H1 (cell line): ENCODE measurements around the gene PNPLA1. TPM values are rescaled to one million over a fixed set of nuclear protein-coding genes. Genes with fewer than 3 reads are reported as not detected.

Source experiments
- CTCF ChIA-PET: fragments of 300-600 bp; sonication (Branson Sonifier 250); formaldehyde crosslinking; loops from one replicate; lab custom pipeline; 2021; ENCODE audit not compliant: partially characterized antibody; lab: Charles Lee
- POLR2A ChIA-PET: fragments of 300-600 bp; sonication (Branson Sonifier 250); formaldehyde crosslinking; loops from one replicate; lab custom pipeline; 2021; ENCODE audit warnings: inconsistent platforms; ENCODE audit not compliant: partially characterized antibody; lab: Charles Lee
- DNase-seq, 2 experiments: peaks; one replicate each; pipeline versions ENCODE4 v3.0.0 to v3.0.0-alpha.2; 2010 to 2022; ENCODE audit warnings: low spot score in 2 of 2, low read depth in 1 of 2, mixed read lengths in 1 of 2
- FAIRE-seq: peaks from 2 replicates; lab custom pipeline; 2011; peaks lifted over from hg19 to GRCh38; lab: Jason Lieb, UNC
- H2AFZ ChIP-seq: 2 replicates; pipeline ENCODE4 v1.8.1; 2012; ENCODE audit warnings: low read length, inconsistent platforms
- H2AK5ac ChIP-seq: 2 replicates; pipeline ENCODE4 v1.6.1; 2013; ENCODE audit warnings: low read depth, low read length
- H2BK120ac ChIP-seq: replicated peaks from 2 replicates; pipeline ENCODE3; 2013; ENCODE audit warnings: low read depth, low read length, inconsistent platforms
- H2BK12ac ChIP-seq: 2 replicates; pipeline ENCODE4 v1.6.1; 2013; ENCODE audit warnings: low read depth, low read length
- H2BK15ac ChIP-seq: 2 replicates; pipeline ENCODE4 v1.6.1; 2013; ENCODE audit warnings: low read length
- H2BK20ac ChIP-seq: 2 replicates; pipeline ENCODE4 v1.6.1; 2013; ENCODE audit warnings: low read length
- H2BK5ac ChIP-seq: 2 replicates; pipeline ENCODE4 v1.6.1; 2013; ENCODE audit warnings: low read depth, low read length
- H3K14ac ChIP-seq: 2 replicates; pipeline ENCODE4 v1.6.1; 2013; ENCODE audit warnings: inconsistent platforms; ENCODE audit not compliant: insufficient read length
- H3K18ac ChIP-seq: 2 replicates; pipeline ENCODE4 v1.6.1; 2013; ENCODE audit warnings: low read length; ENCODE audit errors: extremely low read depth
- H3K23ac ChIP-seq: 2 replicates; pipeline ENCODE4 v1.6.1; 2013; ENCODE audit warnings: inconsistent platforms; ENCODE audit not compliant: insufficient read length
- H3K23me2 ChIP-seq: 2 replicates; pipeline ENCODE4 v1.6.1; 2013; ENCODE audit warnings: low read depth, low read length
- H3K27ac ChIP-seq: 2 replicates; pipeline ENCODE4 v1.6.1; 2011; ENCODE audit warnings: low read depth, low read length, inconsistent platforms
- H3K27me3 ChIP-seq, 4 experiments: replicated peaks in 1 of 4; 1 replicate in 1 of 4; 2 replicates in 3 of 4; pipeline versions ENCODE4 v1.6.1 to v1.8.1; 2011 to 2013; ENCODE audit warnings: low read length in 3 of 4, mild to moderate bottlenecking in 3 of 4, inconsistent platforms in 2 of 4, mixed read lengths in 2 of 4, moderate library complexity in 1 of 4; ENCODE audit not compliant: control insufficient read depth in 3 of 4, insufficient read depth in 3 of 4; ENCODE audit errors: extremely low read depth in 1 of 4
- H3K36me3 ChIP-seq, 4 experiments: 2 replicates each; pipeline versions ENCODE4 v1.6.1 to v1.8.1; 2011 to 2013; ENCODE audit warnings: mild to moderate bottlenecking in 4 of 4, low read length in 3 of 4, moderate library complexity in 2 of 4, control low read depth in 1 of 4, inconsistent platforms in 1 of 4; ENCODE audit not compliant: insufficient read depth in 4 of 4, control insufficient read depth in 2 of 4
- H3K4ac ChIP-seq: replicated peaks from 2 replicates; pipeline ENCODE3; 2013; ENCODE audit warnings: low read length, low read depth, mixed read lengths, inconsistent platforms; ENCODE audit not compliant: insufficient read length
- H3K4me1 ChIP-seq, 4 experiments: replicated peaks in 1 of 4; 1 replicate in 1 of 4; 2 replicates in 3 of 4; pipeline versions ENCODE4 v1.6.1 to v1.8.1; 2011 to 2013; ENCODE audit warnings: low read length in 3 of 4, inconsistent platforms in 2 of 4, mixed read lengths in 1 of 4; ENCODE audit not compliant: insufficient read depth in 4 of 4, control insufficient read depth in 3 of 4
- H3K4me2 ChIP-seq, 2 experiments: 2 replicates each; pipeline versions ENCODE4 v1.6.1 to v1.8.1; 2011 to 2013; ENCODE audit warnings: low read depth in 2 of 2, low read length in 2 of 2, control low read depth in 1 of 2, inconsistent platforms in 1 of 2, mild to moderate bottlenecking in 1 of 2; ENCODE audit not compliant: insufficient read depth in 1 of 2
- H3K4me3 ChIP-seq, 4 experiments: fragments of 200-600, 300-600 bp in 1 of 4; sonication (generic), shearing (Covaris generic), sonication (Bioruptor Twin) in 1 of 4; 2 replicates each; pipeline versions ENCODE4 v1.5.1 to v1.8.1; 2011 to 2016; ENCODE audit warnings: low read length in 4 of 4, low read depth in 3 of 4, control low read depth in 2 of 4, inconsistent platforms in 2 of 4, mild to moderate bottlenecking in 2 of 4, mixed read lengths in 1 of 4, moderate library complexity in 1 of 4; ENCODE audit not compliant: insufficient read depth in 2 of 4; ENCODE audit errors: extremely low read depth in 1 of 4
- H3K56ac ChIP-seq: replicated peaks from 2 replicates; pipeline ENCODE3; 2013; ENCODE audit warnings: low read depth, mild to moderate bottlenecking, mixed read lengths, low read length, inconsistent platforms; ENCODE audit not compliant: insufficient read length
- H3K79me1 ChIP-seq: 2 replicates; pipeline ENCODE4 v1.6.1; 2013; ENCODE audit warnings: low read depth, low read length, control low read depth
- H3K79me2 ChIP-seq, 2 experiments: 2 replicates each; pipeline versions ENCODE4 v1.6.1 to v1.8.1; 2012 to 2013; ENCODE audit warnings: low read length in 2 of 2, mild to moderate bottlenecking in 2 of 2, inconsistent platforms in 1 of 2; ENCODE audit not compliant: insufficient read depth in 2 of 2, control insufficient read depth in 1 of 2
- H3K9ac ChIP-seq, 4 experiments: replicated peaks in 1 of 4; 1 replicate in 1 of 4; 2 replicates in 3 of 4; pipeline versions ENCODE4 v1.6.1 to v1.8.1; 2011 to 2013; ENCODE audit warnings: low read depth in 3 of 4, low read length in 3 of 4, control low read depth in 2 of 4, mild to moderate bottlenecking in 2 of 4, moderate library complexity in 2 of 4, inconsistent platforms in 1 of 4; ENCODE audit errors: extremely low read depth in 1 of 4
- H3K9me3 ChIP-seq, 2 experiments: 2 replicates each; pipeline versions ENCODE4 v1.6.1 to v1.8.1; 2012 to 2013; ENCODE audit warnings: mild to moderate bottlenecking in 2 of 2, moderate library complexity in 2 of 2, control low read depth in 1 of 2, inconsistent platforms in 1 of 2, low read depth in 1 of 2, low read length in 1 of 2, mixed read lengths in 1 of 2; ENCODE audit not compliant: insufficient read depth in 2 of 2
- H4K20me1 ChIP-seq, 2 experiments: replicated peaks in 1 of 2; 2 replicates each; pipeline versions ENCODE3 to v1.8.1; 2011 to 2013; ENCODE audit warnings: inconsistent platforms in 2 of 2, low read length in 2 of 2, mild to moderate bottlenecking in 1 of 2; ENCODE audit not compliant: insufficient read depth in 2 of 2, control insufficient read depth in 1 of 2
- H4K5ac ChIP-seq: 2 replicates; pipeline ENCODE4 v1.6.1; 2013; ENCODE audit warnings: low read length, low read depth, mixed read lengths, inconsistent platforms; ENCODE audit not compliant: insufficient read length
- H4K8ac ChIP-seq: 2 replicates; pipeline ENCODE4 v1.8.0; 2013; ENCODE audit warnings: mild to moderate bottlenecking, moderate library complexity, low read length, inconsistent platforms; ENCODE audit not compliant: insufficient read depth; ENCODE audit errors: extremely low read depth
- H4K91ac ChIP-seq: replicated peaks from 2 replicates; pipeline ENCODE3; 2013; ENCODE audit warnings: low read length, mixed read lengths, inconsistent platforms; ENCODE audit not compliant: insufficient read length
- EGR1 ChIP-seq: IDR thresholded peaks from 2 replicates; pipeline ENCODE4 v1.6.1; 2011; ENCODE audit warnings: low read depth, low read length, borderline replicate concordance
- GTF2F1 ChIP-seq: IDR thresholded peaks from 2 replicates; pipeline ENCODE4 v1.6.1; 2012; ENCODE audit warnings: low read depth, low read length, improper control_type of control experiment, borderline replicate concordance
- SP2 ChIP-seq: IDR thresholded peaks from 2 replicates; pipeline ENCODE4 v1.6.1; 2012; ENCODE audit warnings: mild to moderate bottlenecking, low read length, inconsistent platforms
- WGBS, 2 experiments: shearing (Covaris generic) in 1 of 2; methylation state at CpG; one replicate each; pipeline versions ENCODE4 v1.1.6 to v1.1.7; 2013 to 2015; ENCODE audit warnings: low lambda C conversion rate in 2 of 2, mixed read lengths in 2 of 2, inconsistent platforms in 1 of 2, low coverage in 1 of 2, missing lambda C conversion rate in 1 of 2; ENCODE audit not compliant: insufficient replicate concordance in 2 of 2, insufficient coverage in 1 of 2, insufficient read length in 1 of 2; ENCODE audit errors: extremely low coverage in 1 of 2, missing lambda C conversion rate in 1 of 2; 5-methylcytosine and 5-hydroxymethylcytosine counted together
- polyA plus RNA-seq, 7 experiments: library from polyadenylated mRNA; depleted of rRNA in 3 of 7; stranded (reverse) in 5 of 7; unstranded in 2 of 7; fragments of >200 nt in 5 of 7; fragments of 200-250 nt in 2 of 7; gene quantifications; 1 replicate in 5 of 7; 2 replicates in 1 of 7; 4 replicates in 1 of 7; pipeline versions ENCODE4 v1.2.1 to v1.2.3, GENCODE V29; 2011 to 2013; ENCODE audit warnings: missing spikeins in 2 of 7, mixed read lengths in 2 of 7
- total RNA-seq: library from RNA; stranded (reverse); fragmentation: NEBNext Ultra II Directional; extraction: Animal tissue kit (Norgen Biotek cat#: 25700); gene quantifications from 2 replicates; pipeline ENCODE4 v1.2.1, GENCODE V29; 2021
- TF ChIP-seq, protein P1 (sequence below): IDR thresholded peaks from 2 replicates; pipeline ENCODE4 v1.6.1; 2012; ENCODE audit warnings: inconsistent platforms

Gene PNPLA1
- total and polyA plus RNA-seq, 2 of the 8 experiments (the other 6 are each of a cell fraction or from before 2014, with no cell fraction given), result not detected

DNA sequence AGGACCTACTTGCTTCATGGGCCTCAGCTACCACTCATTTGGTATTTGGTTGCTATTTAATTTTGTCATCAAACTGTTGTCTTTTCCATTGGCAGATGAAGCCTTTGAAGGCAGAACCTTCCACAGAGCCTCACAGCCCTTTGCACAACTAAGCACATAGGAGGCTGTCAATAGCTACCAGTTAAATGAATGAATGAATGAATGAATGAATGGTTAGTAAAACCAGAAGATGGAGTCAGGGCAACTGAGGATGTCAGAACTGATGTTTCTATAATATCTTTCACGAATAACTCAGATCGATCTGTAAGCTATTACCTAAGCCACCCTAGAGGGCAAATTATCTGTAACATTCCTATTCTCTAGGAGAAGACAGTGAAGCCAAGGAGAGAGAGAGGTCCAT is 47.8 kb downstream of the PNPLA1 start:
- Histone ChIP-seq H3K79me1 (no peaks in the 10 kb centered on the region), H3K79me2 (no peaks in the 10 kb centered on the region), H2BK120ac (no peak overlapping the region), H3K23ac (no peak overlapping the region), H2BK12ac (no peak overlapping the region), H2BK15ac (no peak overlapping the region), H3K27me3 (no peaks in the 10 kb centered on the region; a peak in 1 of 7 replicates), H2AFZ (no peak overlapping the region), H4K20me1 (no peaks in the 10 kb centered on the region), H2AK5ac (no peak overlapping the region), H3K4me3 (no peak overlapping the region), H4K91ac (no peak overlapping the region), H3K18ac (no peak overlapping the region), H3K14ac (no peak overlapping the region), H3K27ac (no peak overlapping the region), H3K56ac (no peak overlapping the region), H3K4ac (no peak overlapping the region), H4K8ac (no peak overlapping the region), H3K23me2 (no peaks in the 10 kb centered on the region), H3K9me3 (no peaks in the 10 kb centered on the region), H3K4me2 (no peak overlapping the region), H2BK5ac (no peak overlapping the region), H4K5ac (no peak overlapping the region), H2BK20ac (no peak overlapping the region), H3K4me1 (peaks cover 0 to 7% (median 1%) of the 10 kb centered on the region in 4 experiments; a peak in 3 of 7 replicates), H3K36me3 (no peaks in the 10 kb centered on the region), H3K9ac (no peak overlapping the region)
- CTCF ChIA-PET, result interaction anchor here (0.7 to 14.2 kb wide), 4 partner anchors 14 to 69 kb away, joined by 3 to 137 read pairs (median 6); partner anchors contain the start of gene ETV7
- POLR2A ChIA-PET, result no interaction called here
- FAIRE-seq, result no peak
- DNase-seq, result no peak
- WGBS, 2 experiments, result 87% methylated on average over 2 of the region's 2 CpGs; no CpG with 5 or more reads in 1 of the 2 experiments
- TF ChIP-seq EGR1 (no peak), SP2 (no peak), GTF2F1 (no peak)
- TF ChIP-seq, protein P1, sequence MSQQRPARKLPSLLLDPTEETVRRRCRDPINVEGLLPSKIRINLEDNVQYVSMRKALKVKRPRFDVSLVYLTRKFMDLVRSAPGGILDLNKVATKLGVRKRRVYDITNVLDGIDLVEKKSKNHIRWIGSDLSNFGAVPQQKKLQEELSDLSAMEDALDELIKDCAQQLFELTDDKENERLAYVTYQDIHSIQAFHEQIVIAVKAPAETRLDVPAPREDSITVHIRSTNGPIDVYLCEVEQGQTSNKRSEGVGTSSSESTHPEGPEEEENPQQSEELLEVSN, result no peak
